GM12891 (cell line): ENCODE data around the gene DESI2.

Experiments
- POLR2A ChIP-seq: IDR thresholded peaks from 2 replicates; pipeline ENCODE4 v1.6.1; 2011; ENCODE audit warnings: low read depth, low read length, control low read depth
- POLR2AphosphoS5 ChIP-seq: IDR thresholded peaks from 2 replicates; pipeline ENCODE4 v1.6.1; 2011; ENCODE audit warnings: low read depth, low read length, control low read depth
- POU2F2 ChIP-seq: IDR thresholded peaks from 2 replicates; pipeline ENCODE4 v1.6.1; 2011; ENCODE audit warnings: low read depth, mild to moderate bottlenecking, control low read depth, low read length, moderate library complexity
- SPI1 ChIP-seq: IDR thresholded peaks from 2 replicates; pipeline ENCODE4 v1.6.1; 2011; ENCODE audit warnings: low read depth, low read length, control low read depth
- TAF1 ChIP-seq: IDR thresholded peaks from 2 replicates; pipeline ENCODE4 v1.6.1; 2011; ENCODE audit warnings: low read depth, low read length, control low read depth

DNA sequence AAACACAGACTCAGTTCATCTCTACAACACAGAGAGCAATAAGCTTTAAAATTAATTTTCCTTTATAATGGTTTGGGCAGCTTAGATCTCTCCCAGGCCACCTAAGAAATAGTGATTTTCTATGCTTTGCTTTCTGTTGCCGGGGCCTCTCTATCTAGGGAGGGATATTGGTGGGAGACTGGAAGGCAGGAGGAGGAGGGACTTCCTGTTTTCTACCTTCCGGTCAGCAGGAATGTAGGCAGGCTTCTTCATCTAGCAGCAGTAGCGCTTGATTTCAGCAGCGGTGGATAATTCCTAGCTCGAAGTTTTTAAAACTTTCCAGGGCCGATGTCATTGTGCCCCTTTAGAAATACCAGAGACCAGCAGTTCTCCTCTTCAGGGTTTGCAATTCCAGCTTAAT lies 5.1 kb upstream of the DESI2 start:
- no peak for TF ChIP-seq SPI1
- no peak for TF ChIP-seq POLR2AphosphoS5
- no peak for TF ChIP-seq POLR2A
- no peak for TF ChIP-seq TAF1
- TF ChIP-seq POU2F2: no peak
